Measurements from ENCODE around the gene BRAP. TPM values are rescaled to one million over a fixed set of nuclear protein-coding genes. Genes with fewer than 3 reads are reported as not detected.
"Not testable (repeated sequence)": the region's sequence is repeated elsewhere in the genome, so short reads cannot be mapped to it uniquely, and the experiment has no call there.

BRAP gene
- total and polyA plus RNA-seq, 12 donors = 5.9 to 18.5 (median 14.4) TPM

GRCh38 chr12:111687255-111687654 lies 1.5 kb upstream of the BRAP start:
- Histone ChIP-seq H3K27me3 (no peaks in the 10 kb centered on the region), H3K4me3 (peak overlapping the region in 4 of 10 donors; percentile 74 to 94 (median 90)), H3K4me1 (peaks cover 8 to 34% (median 29%) of the 10 kb centered on the region in 9 donors), H3K27ac (no peak overlapping the region), H3K36me3 (peaks cover 0 to 20% (median 1%) of the 10 kb centered on the region in 9 donors), H3K9me3 (no peaks in the 10 kb centered on the region)
- DNase-seq (no peak), ATAC-seq (no peak)
- peak in 1 of 9 donors; percentile 14 for TF ChIP-seq CTCF (IDR thresholded peaks at IDR 0.05)
- intact Hi-C loops (cut with DNase I) = no loop called here
- WGBS, 2 donors = 54 to 56% methylated on average over 2 of the region's 2 CpGs

- H3K4me1 ChIP-seq = peaks cover 8 to 34% (median 29%) of the 10 kb centered on the region in 9 donors
- no peaks in the 10 kb centered on the region for H3K9me3 ChIP-seq
- H3K36me3 ChIP-seq = peaks cover 0 to 26% (median 7%) of the 10 kb centered on the region in 9 donors
- DNase-seq (no peak), ATAC-seq (peak in 2 of 8 donors; percentile 5 to 12)
- intact Hi-C loops (cut with DNase I) = no loop called here
- H3K4me3 ChIP-seq = peak overlapping the region; percentile 72 to 99 (median 90)
- no peak for TF ChIP-seq CTCF (IDR thresholded peaks at IDR 0.05)
- H3K27me3 ChIP-seq = no peaks in the 10 kb centered on the region
- 14 to 19% methylated on average over 15 of the region's 15 CpGs for WGBS, 2 donors
- peak overlapping the region in 9 of 10 donors; percentile 82 to 96 (median 93) for H3K27ac ChIP-seq
These were observed 884 bp upstream of the BRAP start for GRCh38 chr12:111686574-111687105.

- Histone ChIP-seq H3K27ac (peak overlapping the region; percentile 74 to 96 (median 92)), H3K4me1 (peaks cover 8 to 34% (median 29%) of the 10 kb centered on the region in 9 donors), H3K4me3 (peak overlapping the region; percentile 72 to 99 (median 90)), H3K36me3 (peaks cover 0 to 32% (median 10%) of the 10 kb centered on the region in 9 donors), H3K9me3 (no peaks in the 10 kb centered on the region), H3K27me3 (no peaks in the 10 kb centered on the region)
- 0% methylated on average over 36 of the region's 36 CpGs for WGBS, 2 donors
- ATAC-seq (peak in 1 of 8 donors; percentile 6), DNase-seq (no peak)
- intact Hi-C loops (cut with DNase I) = no loop called here
- TF ChIP-seq CTCF (IDR thresholded peaks at IDR 0.05) = no peak
These were observed 390 bp downstream of the BRAP start for GRCh38 chr12:111685322-111685810.

GRCh38 chr12:111684485-111685198 lies 1.1 kb downstream of the BRAP start:
- peak overlapping the region in 5 of 10 donors; percentile 89 to 96 (median 94) for H3K27ac ChIP-seq
- H3K27me3 ChIP-seq; DNase-seq; intact Hi-C loops (cut with DNase I); H3K9me3 ChIP-seq; ATAC-seq: not testable (repeated sequence)
- 76 to 77% methylated on average over 13 of the region's 13 CpGs for WGBS, 2 donors
- peaks cover 8 to 34% (median 29%) of the 10 kb centered on the region in 9 donors for H3K4me1 ChIP-seq
- H3K4me3 ChIP-seq = peak overlapping the region; percentile 72 to 99 (median 90)
- H3K36me3 ChIP-seq = peaks cover 0 to 39% (median 15%) of the 10 kb centered on the region in 9 donors
